ENCODE results near the gene CDT1.

DNA sequence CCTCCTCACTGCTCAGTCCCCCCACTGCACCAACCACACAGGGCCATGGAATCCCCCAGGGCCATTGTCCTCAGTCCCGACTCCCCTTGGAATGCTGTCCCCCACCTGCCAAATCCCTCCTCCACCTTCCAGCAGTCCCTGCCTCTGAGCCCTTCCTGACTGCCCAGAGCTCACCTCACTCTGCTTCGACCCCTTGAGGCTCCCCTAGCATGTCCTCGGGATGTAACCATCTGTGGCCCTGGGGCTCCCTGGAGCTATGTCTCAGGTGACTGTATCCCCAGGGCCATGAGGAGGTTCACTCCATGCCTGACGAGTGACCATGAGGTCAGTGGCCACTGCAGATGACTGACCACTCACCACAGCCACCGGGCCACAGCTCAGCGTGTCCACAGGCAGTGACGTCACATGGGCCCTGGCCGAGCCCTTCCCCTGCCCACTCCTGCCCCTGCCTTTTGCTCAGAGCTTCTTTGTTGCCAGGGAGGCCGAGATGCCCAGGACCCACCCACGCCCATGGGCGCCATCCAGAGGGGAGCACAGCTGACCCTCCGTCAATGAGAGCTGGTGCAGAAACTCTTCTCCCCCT is 10.8 kb upstream of the CDT1 start:
- TF ChIP-seq, protein P1, sequence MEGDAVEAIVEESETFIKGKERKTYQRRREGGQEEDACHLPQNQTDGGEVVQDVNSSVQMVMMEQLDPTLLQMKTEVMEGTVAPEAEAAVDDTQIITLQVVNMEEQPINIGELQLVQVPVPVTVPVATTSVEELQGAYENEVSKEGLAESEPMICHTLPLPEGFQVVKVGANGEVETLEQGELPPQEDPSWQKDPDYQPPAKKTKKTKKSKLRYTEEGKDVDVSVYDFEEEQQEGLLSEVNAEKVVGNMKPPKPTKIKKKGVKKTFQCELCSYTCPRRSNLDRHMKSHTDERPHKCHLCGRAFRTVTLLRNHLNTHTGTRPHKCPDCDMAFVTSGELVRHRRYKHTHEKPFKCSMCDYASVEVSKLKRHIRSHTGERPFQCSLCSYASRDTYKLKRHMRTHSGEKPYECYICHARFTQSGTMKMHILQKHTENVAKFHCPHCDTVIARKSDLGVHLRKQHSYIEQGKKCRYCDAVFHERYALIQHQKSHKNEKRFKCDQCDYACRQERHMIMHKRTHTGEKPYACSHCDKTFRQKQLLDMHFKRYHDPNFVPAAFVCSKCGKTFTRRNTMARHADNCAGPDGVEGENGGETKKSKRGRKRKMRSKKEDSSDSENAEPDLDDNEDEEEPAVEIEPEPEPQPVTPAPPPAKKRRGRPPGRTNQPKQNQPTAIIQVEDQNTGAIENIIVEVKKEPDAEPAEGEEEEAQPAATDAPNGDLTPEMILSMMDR (IDR thresholded peaks at IDR 0.05) = no peak
- TF ChIP-seq EP300 (IDR thresholded peaks at IDR 0.05) = no peak

All from esophagus muscularis mucosa (tissue), 3 donors.